NCI-H2171 treated with DMSO at 0.1 percent for 48 hours (cell line): Measurements from ENCODE around the gene MAJIN.
"Not testable (repeated sequence)": the region's sequence is repeated elsewhere in the genome, so short reads cannot be mapped to it uniquely, and the experiment has no call there.

Experiments
- DNase-seq: peaks from one replicate; lab custom pipeline; 2025; lab: John Stamatoyannopoulos, UW

Gene MAJIN

DNA sequence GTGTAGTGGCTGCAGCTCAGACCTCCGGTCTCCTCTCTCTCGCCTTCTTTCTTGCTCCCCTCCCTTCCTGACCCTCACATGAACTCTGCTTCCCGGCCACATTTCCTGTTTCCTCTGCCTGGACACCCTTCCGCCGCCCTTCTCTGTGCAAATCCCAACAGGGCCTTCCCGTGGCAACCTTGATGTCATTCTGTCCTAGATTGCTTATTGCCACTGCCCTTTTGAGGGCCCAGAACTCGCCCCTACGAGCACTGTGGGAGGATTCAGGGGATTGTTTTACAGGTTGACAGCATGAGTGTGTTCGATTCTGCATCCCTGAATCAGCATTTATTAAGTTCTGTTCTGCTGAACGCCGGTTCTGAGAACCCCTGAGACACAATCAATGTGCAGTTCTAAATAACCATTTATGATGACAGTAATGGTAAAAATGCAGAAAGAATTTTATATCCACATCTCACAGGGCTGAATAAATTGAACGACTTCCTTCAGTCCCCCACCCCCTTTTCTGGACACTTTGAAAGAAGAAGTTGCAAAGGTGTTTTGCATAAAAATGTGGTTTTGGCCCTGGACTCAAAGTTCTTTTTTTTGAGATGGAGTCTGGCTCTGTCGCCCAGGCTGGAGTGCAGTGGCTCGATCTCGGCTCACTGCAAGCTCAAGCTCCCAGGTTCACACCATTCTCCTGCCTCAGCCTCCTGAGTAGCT is 18.5 kb upstream of the MAJIN start:
- DNase-seq, result no peak

DNA sequence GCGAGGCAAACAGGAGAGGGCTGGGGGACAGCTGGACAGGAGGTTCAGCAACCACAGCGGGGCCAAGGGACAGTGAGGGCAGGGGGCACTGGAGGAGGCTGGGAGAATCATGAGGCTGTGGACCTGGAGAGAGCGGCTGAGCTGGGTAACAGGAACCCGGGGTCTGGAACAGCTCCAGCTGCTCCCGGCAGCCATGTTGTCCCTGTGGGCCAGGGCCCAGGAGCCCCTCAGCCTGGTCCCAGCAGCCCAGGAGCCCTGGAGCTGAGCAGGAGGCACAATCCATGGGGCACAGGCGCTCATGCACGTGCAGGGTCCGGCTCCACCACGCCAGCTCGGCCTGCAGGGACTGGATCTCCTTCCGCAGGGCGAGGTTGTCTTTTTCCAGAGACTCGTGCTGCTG is 17.5 kb upstream of the MAJIN start:
- no peak for DNase-seq

DNA sequence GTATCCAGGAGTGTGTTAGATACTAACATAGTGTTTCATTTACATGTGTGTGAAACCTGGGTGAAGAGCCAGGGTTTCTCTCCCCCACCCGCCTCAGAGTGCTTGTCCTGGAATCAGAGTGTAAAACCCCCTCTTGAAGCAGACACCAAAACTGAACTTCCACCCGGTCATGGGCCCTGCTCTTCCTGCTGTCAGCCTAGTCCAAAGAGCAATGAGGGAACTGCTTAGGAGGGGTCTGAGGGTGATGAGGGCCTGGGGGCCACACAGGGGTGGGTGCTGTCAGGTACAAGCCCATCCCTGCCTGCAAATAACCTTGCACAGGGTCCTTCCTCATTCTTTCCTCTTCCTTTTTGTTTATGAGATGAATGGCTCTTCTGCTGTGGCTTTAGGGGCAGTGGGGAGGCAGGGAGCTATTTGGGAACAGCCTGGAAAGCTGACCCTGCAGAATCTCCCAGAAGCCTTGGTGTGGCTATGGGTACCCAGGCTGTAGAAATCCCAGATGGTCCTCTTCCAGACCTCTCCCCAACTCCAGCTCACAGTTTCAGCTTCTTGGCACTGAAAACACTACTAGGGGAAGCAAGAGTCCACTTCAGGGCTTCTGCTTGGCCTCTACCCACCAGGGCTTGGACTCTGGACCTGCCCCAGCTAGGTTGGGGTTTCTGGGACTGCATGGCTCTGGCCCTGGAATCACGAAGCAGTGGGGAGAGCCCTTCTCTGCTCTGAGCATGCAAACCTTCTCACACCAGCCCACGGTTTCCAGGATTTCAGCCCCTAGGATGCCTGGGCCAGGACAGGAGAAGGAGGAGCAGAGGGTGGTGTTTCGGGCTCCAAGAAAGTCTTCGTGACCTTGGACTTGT is 16.3 kb upstream of the MAJIN start:
- no peak for DNase-seq

DNA sequence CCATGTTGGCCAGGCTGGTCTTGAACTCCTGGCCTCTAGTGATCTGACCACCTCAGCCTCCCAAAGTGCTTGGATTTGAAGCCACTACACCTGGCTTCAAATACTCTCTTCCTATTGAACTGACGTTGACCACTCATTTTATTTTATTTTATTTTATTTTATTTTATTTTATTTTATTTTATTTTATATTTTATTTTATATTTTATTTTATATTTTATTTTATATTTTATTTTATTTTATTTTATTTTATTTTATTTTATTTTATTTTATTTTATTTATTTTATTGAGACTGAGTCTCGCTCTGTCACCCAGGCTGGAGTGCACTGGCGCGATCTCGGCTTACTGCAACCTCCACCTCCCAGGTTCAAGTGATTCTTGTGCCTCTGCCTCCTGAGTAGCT is 11.4 kb upstream of the MAJIN start:
- not testable (repeated sequence) for DNase-seq

DNA sequence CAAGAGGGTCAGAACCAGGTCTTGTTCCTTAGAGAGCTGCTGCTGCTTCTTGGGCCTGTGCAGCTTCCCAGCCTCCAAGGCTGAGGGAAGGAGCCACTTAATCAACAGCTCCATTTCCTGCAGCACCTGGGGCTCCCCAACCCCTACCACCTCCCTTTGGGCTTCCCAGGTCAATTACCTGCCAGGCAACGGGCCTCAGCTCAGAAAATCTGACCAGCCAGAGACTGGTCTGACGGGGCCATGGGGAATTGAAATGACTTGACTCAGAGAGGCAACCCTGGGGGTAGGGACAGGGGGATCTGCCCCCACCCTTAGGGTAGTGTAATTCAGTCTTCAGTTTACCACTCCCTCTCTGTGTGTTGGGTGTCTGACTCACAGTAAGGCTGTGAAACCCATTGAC is 4.7 kb upstream of the MAJIN start:
- no peak for DNase-seq

DNA sequence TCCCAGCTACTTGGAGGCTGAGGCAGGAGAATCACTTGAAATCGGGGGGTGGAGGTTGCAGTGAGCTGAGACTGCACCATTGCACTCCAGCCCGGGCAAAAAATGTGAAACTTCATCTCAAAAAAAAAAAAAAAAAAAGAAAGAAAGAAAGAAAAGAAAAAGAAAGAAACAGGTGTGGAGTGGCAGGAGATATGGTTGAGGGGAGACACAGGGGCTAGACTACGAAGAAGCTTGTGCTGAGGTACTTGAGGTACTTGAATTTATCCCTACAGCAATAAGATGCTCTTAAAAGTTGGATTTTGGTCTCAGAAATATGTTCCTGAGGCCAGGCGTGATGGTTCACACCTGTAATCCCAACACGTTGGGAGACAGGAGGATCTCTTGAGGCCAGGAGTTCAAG is 2.2 kb upstream of the MAJIN start:
- DNase-seq, result no peak

DNA sequence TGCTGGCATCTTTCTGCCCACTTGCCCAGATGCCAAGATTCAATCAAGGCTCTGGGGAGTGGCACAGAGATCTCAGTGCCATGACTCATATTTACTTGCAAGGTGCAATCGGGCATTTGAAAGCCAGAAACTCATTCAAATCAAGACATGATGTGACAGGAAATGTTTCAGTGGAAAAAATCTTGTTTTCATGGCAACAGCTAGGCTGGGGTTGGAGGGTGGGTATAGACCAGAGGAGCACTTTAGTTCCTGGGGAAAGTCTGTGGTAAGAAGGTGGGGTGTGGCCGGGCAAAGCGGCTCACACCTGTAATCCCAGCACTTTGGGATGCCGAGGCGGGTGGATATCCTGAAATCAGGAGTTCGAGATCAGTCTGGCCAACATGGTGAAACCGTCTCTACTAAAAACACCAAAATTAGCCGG is 1.2 kb downstream of the MAJIN start:
- no peak for DNase-seq

DNA sequence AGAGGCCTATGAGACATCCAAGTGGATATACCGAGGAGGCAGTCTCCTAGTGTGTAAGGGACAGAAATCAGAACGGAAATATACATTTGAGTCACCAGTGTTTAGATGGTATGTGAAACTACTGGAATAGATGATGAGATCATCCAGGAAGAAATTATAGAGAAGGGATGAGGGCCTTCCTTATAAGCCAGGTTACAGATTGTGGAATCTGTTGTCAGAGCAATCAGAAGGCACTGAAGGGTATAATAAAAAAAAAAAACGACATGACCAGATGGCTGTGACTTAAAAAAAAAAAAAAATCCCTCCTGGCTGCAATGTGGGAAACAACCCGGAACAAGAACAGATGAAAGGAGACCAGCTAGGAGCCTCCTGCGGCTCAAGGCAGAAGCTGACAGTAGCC is 2.7 kb downstream of the MAJIN start:
- DNase-seq, result peak; percentile 94

DNA sequence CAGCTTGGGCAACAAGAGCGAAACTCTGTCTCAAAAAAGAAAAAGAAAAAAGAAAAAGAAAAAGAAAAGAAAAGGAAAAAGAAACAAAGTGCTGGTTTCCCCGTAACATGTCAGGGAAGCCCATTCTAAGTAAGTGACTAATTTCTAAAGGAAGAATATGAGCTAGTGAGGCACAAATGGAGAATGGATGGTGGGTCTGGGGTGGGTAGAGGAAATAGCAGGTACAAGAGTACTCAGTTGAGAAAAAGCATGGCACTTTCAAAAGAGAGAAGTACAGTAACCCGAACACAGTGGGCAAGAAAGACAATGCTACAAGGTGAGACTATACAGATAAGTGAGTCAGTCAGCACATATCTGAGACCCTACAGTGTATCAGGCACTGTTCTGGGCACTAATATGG is 4.5 kb downstream of the MAJIN start:
- no peak for DNase-seq

DNA sequence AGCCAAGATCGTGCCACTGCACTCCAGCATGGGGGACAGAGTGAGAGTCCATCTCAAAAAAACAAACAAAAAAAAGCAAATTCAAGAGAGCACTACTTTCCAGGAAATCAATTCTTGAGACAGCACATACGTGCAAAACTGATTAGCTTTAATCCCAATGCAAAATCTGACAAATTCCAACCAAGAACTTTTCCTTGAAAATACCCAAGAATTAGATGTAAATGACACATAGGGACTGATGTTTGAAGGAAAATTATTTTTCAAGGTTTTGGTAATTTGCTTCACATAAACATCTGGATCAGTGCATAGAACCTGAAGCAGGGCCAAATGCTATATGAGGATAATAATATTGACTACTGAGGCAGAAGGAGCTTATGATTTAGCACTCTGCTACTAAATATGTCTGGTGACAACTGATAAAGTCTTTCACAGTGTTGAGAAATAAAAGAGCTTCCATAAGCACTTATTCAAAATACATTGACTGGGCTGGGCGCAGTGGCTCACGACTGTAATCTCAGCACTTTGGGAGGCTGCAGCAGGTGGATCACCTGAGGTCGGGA is 8.8 kb downstream of the MAJIN start:
- no peak for DNase-seq

DNA sequence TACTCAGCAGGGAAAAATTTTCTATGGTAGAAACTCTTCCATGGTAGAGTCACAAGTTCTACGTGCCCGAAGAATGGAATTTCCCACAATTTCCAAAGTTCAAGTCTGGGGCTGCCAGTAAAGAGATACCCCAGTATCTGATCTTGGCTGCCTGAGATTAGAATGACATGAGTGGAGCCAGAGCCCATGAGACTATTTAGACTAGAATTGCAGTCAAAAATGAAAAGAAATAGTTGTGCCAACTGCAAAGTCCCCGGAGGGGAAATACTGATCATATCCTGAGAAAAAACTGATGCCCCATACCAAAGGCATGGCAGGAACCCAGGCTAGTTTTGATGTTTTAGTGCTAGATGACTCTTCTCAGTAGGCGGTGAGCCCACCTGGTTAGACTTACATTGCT is 11.2 kb downstream of the MAJIN start:
- DNase-seq, result no peak

DNA sequence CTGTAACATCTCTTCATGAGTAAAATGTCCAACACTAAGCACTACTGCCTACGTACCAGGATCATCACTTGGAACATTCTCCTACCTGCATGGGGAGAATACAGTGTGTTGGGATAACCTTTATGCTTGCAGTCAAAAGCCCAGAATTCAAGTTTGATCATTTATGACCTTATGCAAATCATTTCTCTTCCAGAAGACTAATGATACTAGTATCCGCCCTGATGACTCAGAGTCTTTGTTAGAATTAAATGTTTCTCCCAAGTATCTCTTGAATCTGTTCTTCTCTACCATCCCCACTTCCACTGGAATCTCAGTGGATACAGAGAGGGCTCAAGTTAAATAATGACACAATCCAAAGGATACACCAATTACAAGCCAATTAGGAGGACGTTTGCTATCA is 12.4 kb downstream of the MAJIN start:
- DNase-seq, result no peak

DNA sequence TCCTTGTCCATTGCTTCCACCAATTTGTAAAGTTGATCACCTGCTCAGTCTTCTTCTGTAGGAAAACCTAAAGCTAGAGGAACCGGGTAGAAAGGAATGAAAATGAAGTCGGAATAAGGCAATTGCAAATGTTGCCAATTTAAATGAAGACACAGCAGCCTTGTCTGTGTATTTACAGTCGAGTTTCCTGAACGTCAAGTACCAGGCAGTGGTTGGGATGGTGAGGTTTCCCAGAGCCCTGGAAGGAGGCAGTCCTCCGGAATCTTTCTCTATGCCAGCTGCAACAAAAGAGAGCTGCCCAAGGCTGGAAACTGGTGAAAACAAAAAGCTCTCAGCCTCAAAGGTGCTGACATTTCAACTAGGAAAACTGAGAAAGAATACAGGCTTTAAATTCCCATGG is 17.7 kb downstream of the MAJIN start:
- DNase-seq, result no peak

DNA sequence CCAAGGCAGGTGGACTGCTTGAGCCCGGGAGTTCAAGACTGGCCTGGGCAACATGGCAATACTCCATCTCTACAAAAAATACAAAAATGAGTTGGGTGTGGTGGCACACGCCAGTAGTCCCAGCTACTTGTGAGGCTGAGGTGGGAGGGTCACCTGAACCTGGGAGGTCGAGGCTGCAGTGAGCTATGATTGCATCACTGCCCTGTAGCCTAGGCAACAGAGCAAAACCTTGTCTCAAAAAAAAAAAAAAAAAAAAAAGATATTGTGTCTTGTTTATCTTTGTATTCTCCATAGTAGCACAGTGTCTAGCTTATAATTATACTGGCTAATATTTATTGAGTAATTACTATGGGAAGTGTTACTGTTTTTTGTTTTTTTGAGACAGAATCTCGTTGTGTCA is 20.4 kb downstream of the MAJIN start:
- no peak for DNase-seq

DNA sequence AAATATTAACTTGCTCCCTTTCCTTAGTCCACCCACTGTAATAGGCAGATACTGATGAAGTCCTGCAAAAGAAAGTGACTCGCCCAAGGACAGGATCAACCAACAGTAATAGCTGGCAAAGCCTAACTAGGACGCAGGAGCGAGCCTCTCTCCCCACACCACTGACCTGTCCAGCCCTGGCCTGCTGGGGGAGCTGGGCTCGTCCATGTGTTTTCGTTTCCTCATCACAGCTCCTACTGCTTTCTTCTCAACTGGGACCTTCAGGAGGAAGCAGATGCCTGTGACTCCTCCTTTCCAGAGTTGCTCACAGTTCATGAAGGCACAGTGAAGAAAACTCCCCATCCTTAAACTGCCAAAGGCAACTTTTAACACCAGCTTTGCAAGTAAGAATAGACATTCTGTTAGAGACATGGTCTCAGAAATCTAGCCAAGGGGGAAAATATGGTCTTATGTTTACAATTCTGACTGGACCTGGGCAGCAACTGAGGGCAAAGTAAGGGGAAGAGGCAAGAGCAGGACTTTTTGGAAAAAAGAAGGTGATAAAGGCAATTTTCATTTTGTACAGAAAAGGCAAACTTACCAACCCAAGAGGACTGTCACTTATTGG is 24.6 kb downstream of the MAJIN start:
- DNase-seq, result no peak

DNA sequence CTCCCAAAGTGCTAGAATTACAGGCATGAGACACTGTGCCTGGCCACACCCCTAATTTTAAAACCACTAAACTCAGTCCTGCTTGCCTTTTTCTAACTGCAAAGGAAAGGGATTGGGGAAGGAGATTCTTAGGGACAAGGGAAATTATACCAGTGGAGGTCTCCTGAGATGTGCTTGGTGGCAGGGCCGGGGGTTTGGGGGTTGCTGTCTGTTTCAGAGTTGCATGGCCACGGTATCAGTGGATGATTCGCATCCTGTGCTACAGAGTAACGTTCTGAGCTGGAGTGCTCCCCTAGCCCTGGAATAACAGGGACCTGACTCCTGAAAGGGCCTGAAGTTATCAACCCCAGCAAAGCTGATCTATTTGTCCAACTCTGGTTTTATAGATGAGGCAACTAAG is 35.4 kb downstream of the MAJIN start:
- DNase-seq, result no peak

DNA sequence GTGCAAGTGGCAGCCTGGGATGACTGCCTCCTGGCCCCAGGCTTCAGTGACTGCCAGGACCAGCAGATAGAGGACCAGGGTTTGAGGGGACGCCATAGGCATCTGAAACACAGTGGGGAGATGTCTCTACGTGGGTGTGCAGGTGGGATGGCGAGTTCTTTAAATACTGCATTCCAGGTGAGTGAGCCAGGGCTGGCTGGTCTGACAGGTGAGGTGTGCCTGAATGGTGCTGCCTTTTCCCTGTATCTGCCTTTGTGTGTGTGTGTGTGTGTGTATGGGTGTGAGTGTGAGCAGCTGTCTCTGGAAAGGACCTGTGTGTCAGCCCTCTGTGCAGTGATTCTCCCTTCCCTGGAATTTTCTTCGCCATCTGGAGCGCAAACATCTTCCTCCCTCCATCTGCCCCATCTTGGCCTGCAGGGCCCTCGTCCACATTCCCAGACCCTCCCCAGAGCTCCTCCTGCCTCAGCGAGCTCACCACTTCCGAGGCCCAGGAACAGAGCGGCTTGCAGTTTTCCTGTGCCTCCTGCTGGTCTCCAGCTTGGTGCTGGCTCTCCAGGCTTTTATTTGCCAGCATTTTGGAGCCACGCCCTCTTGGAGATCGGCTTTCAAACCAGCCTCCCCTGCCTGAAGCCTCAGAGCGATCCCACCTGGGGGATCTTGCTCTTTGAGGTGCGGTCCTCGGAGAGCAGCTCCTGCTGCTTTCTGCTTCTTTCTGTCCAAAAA is 36.4 kb downstream of the MAJIN start, which contains the start of gene GPHA2:
GPHA2 (minus strand) TSS at position 535 of the 723 bp plus-strand sequence; CDS start at position 102, 433 bp downstream.
- peak; percentile 89 for DNase-seq

DNA sequence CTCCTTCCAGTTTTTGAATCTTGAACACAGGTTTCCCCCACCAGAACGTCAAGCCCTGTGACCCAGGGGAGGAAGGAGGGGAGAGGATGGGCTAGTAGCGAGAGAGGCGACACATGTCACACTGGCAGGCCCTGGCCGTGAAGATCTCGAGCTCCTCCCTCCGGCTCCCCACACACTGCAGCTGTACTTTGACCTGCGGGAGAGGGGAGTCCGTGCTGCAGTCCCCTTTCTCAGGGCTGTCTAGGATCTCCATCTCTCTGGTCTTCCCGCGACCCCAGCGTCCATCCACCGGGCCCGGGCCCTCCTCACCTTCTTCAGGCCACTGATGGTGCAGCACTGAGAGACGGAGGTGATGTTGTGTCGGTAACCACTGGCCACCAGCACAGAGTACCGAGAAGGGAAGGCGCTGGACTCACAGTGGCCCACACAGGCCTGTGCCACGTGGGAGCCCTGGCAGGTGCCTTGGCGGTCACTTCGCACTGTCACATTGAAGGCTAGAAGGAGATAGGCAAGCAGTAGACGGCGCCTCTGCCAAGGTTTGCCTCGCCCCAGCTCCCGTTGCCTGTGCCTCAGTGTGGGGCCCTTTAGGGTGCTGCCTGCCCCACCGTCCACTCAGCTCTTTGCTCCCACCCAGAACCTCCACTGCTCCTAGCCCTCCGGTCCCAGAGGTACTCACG is 37.1 kb downstream of the MAJIN start:
- DNase-seq, result no peak

DNA sequence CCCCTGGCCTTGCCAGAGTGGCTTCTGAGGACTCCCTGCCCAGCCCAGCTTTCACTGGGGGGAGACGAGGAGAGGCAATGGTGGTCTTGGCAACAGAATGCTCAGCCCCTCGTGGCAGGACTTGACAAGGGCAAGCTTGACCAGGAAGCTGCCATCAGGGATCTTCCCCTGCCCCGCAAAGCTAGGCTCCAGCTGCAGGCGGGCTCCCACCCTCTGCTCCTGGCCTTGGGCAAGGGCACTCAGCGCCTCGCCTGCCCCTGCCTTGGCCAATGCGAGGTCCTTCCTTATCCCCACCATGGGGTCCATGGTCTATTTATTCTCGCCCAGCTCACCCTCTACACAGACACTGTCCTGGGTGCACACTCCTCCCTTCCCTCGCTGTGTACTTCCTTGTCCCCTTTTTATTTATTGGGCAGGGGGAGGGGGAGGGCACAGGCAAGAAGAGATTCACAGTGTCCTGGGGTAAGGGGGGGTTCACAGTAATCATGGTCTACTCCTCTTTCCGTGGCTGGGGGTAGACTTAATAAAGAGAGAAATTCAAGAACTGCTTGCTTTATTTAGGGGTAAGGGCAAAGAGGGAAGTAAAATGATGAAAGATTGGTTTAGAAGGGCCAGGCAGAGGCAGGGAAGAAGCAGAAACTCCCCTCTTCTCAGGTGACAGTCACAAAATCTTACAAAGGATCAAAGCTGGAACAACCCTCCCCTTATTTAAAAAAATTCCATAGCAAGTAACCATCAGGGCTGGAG is 37.8 kb downstream of the MAJIN start:
- DNase-seq, result no peak

DNA sequence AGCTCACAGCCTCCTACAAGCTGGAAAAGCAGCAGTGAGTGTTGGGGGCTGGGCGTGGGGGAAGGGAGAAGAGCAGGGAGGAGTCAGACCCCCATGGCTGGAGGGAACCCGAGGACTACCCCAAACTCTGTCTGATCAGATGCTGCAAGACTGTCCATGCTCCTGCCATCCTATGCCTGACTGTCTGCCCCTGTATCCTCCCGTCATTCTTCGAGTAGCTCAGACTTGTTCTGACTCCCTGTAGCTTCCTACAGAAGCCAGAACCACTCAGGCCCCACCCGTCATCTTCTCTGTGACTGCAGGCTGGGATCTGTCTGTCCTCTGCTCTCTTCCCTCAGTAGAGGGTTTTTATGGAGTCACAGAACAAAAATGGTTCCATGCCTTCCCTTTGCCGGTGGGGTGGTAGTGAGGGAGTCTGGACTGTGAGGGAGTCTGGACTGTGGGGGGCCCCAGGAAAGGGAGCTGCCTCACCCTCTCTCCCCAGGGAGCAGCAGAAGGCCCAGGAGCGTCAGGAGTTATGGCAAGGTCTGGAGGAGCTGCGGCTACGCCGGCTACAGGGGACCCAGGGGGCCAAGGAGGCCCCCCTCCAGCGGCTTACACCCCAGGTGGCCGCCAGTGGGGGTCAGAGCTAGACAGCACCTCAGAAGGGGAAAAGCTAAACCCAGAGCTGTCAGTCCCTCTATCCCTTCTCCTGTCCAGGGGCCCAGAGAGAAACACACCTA is 38.5 kb downstream of the MAJIN start:
- DNase-seq, result no peak
